WTC11 (cell line): ENCODE measurements around the gene GLG1.

Experiments
- CBFB ChIP-seq: sonication (generic); formaldehyde crosslinking; IDR thresholded peaks from 2 replicates; pipeline ENCODE4 v1.8.1; 2022; ENCODE audit warnings: mild to moderate bottlenecking, low read depth, missing genetic modification reagents
- JAZF1 ChIP-seq: fragments of 250-450 bp; sonication (Bioruptor Pico); IDR thresholded peaks from 2 replicates; pipeline ENCODE4 v1.9.0; 2021; ENCODE audit warnings: moderate library complexity, mild to moderate bottlenecking, inconsistent platforms
- SMAD4 ChIP-seq: sonication (generic); formaldehyde crosslinking; IDR thresholded peaks from 2 replicates; pipeline ENCODE4 v1.8.0; 2022; ENCODE audit warnings: mild to moderate bottlenecking, missing genetic modification reagents
- SP1 ChIP-seq: sonication (generic); formaldehyde crosslinking; conservative IDR thresholded peaks from 2 replicates; pipeline ENCODE4 v1.8.1; 2022; ENCODE audit warnings: missing genetic modification reagents
- TCF7 ChIP-seq: sonication (generic); formaldehyde crosslinking; IDR thresholded peaks from 2 replicates; pipeline ENCODE4 v1.8.0; 2022; ENCODE audit warnings: mild to moderate bottlenecking, low read depth, missing genetic modification reagents, moderate library complexity
- ZNF232 ChIP-seq: sonication (generic); formaldehyde crosslinking; IDR thresholded peaks from 2 replicates; pipeline ENCODE4 v1.8.0; 2022; ENCODE audit warnings: mild to moderate bottlenecking, missing genetic modification reagents
- TF ChIP-seq, protein P1 (sequence below): fragments of 200-600 bp; IDR thresholded peaks from 2 replicates; pipeline ENCODE4 v1.8.0; 2022; ENCODE audit warnings: antibody characterized with exemption
- TF ChIP-seq, protein P2 (sequence below): sonication (generic); formaldehyde crosslinking; IDR thresholded peaks from 2 replicates; pipeline ENCODE4 v1.8.0; 2022; ENCODE audit warnings: missing genetic modification reagents
- TF ChIP-seq, protein P3 (sequence below): sonication (generic); formaldehyde crosslinking; IDR thresholded peaks from 2 replicates; pipeline ENCODE4 v1.8.1; 2022; ENCODE audit warnings: low read depth, mild to moderate bottlenecking, moderate library complexity, missing genetic modification reagents, borderline replicate concordance
- TF ChIP-seq, protein P4 (sequence below): sonication (generic); formaldehyde crosslinking; IDR thresholded peaks from 2 replicates; pipeline ENCODE4 v1.8.0; 2023; ENCODE audit warnings: missing genetic modification reagents

DNA sequence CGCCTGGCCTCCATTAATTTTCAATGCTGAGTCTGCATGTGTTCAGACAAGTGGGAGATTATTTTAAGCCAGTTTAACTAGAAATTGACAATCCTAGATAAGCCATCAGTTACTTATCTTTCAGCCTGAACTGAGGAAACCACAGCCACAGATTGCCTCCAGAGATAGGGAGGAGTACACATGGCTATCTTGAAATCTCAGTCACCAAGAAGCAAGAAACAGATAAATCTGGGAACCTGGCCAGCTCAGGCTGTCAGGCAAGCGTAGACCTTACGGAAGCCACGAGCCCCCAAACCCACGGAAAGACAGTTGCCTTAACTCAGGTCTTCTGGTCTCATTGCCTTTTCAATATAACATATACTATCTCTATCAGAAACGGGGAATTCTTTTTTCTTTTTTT, 2.0 kb upstream of the GLG1 start:
- TF ChIP-seq ZNF232: no peak
- TF ChIP-seq, protein P1, sequence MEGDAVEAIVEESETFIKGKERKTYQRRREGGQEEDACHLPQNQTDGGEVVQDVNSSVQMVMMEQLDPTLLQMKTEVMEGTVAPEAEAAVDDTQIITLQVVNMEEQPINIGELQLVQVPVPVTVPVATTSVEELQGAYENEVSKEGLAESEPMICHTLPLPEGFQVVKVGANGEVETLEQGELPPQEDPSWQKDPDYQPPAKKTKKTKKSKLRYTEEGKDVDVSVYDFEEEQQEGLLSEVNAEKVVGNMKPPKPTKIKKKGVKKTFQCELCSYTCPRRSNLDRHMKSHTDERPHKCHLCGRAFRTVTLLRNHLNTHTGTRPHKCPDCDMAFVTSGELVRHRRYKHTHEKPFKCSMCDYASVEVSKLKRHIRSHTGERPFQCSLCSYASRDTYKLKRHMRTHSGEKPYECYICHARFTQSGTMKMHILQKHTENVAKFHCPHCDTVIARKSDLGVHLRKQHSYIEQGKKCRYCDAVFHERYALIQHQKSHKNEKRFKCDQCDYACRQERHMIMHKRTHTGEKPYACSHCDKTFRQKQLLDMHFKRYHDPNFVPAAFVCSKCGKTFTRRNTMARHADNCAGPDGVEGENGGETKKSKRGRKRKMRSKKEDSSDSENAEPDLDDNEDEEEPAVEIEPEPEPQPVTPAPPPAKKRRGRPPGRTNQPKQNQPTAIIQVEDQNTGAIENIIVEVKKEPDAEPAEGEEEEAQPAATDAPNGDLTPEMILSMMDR: no peak
- TF ChIP-seq, protein P2, sequence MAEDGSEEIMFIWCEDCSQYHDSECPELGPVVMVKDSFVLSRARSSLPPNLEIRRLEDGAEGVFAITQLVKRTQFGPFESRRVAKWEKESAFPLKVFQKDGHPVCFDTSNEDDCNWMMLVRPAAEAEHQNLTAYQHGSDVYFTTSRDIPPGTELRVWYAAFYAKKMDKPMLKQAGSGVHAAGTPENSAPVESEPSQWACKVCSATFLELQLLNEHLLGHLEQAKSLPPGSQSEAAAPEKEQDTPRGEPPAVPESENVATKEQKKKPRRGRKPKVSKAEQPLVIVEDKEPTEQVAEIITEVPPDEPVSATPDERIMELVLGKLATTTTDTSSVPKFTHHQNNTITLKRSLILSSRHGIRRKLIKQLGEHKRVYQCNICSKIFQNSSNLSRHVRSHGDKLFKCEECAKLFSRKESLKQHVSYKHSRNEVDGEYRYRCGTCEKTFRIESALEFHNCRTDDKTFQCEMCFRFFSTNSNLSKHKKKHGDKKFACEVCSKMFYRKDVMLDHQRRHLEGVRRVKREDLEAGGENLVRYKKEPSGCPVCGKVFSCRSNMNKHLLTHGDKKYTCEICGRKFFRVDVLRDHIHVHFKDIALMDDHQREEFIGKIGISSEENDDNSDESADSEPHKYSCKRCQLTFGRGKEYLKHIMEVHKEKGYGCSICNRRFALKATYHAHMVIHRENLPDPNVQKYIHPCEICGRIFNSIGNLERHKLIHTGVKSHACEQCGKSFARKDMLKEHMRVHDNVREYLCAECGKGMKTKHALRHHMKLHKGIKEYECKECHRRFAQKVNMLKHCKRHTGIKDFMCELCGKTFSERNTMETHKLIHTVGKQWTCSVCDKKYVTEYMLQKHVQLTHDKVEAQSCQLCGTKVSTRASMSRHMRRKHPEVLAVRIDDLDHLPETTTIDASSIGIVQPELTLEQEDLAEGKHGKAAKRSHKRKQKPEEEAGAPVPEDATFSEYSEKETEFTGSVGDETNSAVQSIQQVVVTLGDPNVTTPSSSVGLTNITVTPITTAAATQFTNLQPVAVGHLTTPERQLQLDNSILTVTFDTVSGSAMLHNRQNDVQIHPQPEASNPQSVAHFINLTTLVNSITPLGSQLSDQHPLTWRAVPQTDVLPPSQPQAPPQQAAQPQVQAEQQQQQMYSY (CRISPR knock-in tag): no peak
- TF ChIP-seq, protein P3, sequence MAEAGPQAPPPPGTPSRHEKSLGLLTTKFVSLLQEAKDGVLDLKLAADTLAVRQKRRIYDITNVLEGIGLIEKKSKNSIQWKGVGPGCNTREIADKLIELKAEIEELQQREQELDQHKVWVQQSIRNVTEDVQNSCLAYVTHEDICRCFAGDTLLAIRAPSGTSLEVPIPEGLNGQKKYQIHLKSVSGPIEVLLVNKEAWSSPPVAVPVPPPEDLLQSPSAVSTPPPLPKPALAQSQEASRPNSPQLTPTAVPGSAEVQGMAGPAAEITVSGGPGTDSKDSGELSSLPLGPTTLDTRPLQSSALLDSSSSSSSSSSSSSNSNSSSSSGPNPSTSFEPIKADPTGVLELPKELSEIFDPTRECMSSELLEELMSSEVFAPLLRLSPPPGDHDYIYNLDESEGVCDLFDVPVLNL (CRISPR knock-in tag): no peak
- TF ChIP-seq, protein P4, sequence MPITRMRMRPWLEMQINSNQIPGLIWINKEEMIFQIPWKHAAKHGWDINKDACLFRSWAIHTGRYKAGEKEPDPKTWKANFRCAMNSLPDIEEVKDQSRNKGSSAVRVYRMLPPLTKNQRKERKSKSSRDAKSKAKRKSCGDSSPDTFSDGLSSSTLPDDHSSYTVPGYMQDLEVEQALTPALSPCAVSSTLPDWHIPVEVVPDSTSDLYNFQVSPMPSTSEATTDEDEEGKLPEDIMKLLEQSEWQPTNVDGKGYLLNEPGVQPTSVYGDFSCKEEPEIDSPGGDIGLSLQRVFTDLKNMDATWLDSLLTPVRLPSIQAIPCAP: no peak
- no peak for TF ChIP-seq TCF7 (CRISPR knock-in tag)
- no peak for TF ChIP-seq SMAD4
- no peak for TF ChIP-seq SP1 (CRISPR knock-in tag)
- TF ChIP-seq JAZF1 (CRISPR knock-in tag): no peak
- TF ChIP-seq CBFB (CRISPR knock-in tag): no peak
